Fibroblast of pulmonary artery (primary cell): ENCODE data around the gene CDKN2AIP.

ENCODE experiments used
- DNase-seq: peaks from one replicate; pipeline ENCODE4 v3.0.0-alpha.2; 2010; ENCODE audit warnings: low read depth
- H3K4me3 ChIP-seq: replicated peaks from 2 replicates; pipeline ENCODE4 v1.5.1; 2011; ENCODE audit warnings: low read depth, mild to moderate bottlenecking, control low read depth, low read length, moderate library complexity
- CTCF ChIP-seq: IDR thresholded peaks from 2 replicates; pipeline ENCODE4 v1.5.1; 2011; ENCODE audit warnings: mild to moderate bottlenecking, control low read depth, low read length, inconsistent platforms; ENCODE audit errors: missing control alignments

The CDKN2AIP gene

GRCh38 chr4:183467246-183467645 lies 22.8 kb downstream of the CDKN2AIP start:
- no peak for DNase-seq
- H3K4me3 ChIP-seq = no peak overlapping the region
- TF ChIP-seq CTCF = no peak

GRCh38 chr4:183468210-183469095 lies 24.0 kb downstream of the CDKN2AIP start:
- DNase-seq = no peak
- TF ChIP-seq CTCF = no peak
- no peak overlapping the region for H3K4me3 ChIP-seq

GRCh38 chr4:183469285-183469684 lies 24.8 kb downstream of the CDKN2AIP start:
- no peak overlapping the region for H3K4me3 ChIP-seq
- no peak for DNase-seq
- no peak for TF ChIP-seq CTCF

GRCh38 chr4:183469936-183470335 lies 25.5 kb downstream of the CDKN2AIP start:
- no peak for TF ChIP-seq CTCF
- H3K4me3 ChIP-seq = no peak overlapping the region
- peak; percentile 66 for DNase-seq

- no peak overlapping the region for H3K4me3 ChIP-seq
- no peak for DNase-seq
- TF ChIP-seq CTCF = no peak
Observed at GRCh38 chr4:183470821-183471220, 26.4 kb downstream of the CDKN2AIP start.

- H3K4me3 ChIP-seq = no peak overlapping the region
- DNase-seq = peak; percentile 78
- TF ChIP-seq CTCF = peak; percentile 82
Observed at GRCh38 chr4:183471946-183472708, 27.7 kb downstream of the CDKN2AIP start.
